ENCODE results near the gene ZNF565.
A peak's percentile ranks its signal among the peaks of the same experiment; 100 is the strongest.
"Not testable (repeated sequence)": the region's sequence is repeated elsewhere in the genome, so short reads cannot be mapped to it uniquely, and the experiment has no call there.

ZNF565 gene

DNA sequence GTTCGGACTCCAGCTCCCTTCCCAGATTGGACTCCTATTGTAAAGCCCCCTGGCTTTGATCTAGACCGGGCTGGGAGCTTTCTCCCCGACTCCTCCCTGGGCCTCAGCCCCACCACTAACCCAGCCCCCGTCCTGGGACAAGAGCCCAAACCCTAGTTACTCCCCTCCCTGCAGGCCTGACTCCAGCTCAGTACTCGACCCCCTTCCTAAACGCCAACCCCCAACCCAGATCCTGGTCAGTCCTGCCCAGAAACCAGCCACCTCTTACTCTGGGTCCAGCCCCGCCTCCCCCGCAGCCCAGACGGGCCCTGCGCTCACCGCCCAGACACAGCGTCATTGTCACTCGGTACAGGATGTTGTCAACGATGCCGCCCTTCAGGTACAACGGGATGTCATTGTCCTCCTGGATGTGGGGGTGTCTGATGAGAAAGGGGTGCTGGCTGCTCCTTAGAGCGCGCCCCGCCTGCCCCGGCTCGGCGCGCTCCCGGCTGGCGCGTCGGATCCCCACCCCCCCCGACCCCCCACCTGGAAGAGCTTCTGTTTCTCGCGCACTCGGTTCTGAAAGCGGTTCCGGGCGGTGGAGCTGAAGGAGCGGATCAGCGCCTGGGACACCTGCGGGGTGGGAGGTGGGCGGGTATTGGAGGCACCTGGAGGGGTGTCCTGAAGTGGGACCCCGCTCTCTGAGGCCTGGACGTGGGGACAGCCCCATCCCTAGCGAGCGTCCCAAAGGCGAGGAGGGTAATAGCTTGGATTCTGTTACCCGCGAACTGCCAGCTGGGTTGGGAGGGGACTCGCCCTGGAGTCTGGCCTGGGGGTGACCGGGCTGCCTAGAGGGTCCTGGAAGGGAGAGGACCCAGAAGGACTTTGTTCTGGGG lies 63.1 kb downstream of the ZNF565 start:
- DNase-seq (ENCODE audit: low read depth in 1 of 2, low spot score in 1 of 2), result no peak

DNA sequence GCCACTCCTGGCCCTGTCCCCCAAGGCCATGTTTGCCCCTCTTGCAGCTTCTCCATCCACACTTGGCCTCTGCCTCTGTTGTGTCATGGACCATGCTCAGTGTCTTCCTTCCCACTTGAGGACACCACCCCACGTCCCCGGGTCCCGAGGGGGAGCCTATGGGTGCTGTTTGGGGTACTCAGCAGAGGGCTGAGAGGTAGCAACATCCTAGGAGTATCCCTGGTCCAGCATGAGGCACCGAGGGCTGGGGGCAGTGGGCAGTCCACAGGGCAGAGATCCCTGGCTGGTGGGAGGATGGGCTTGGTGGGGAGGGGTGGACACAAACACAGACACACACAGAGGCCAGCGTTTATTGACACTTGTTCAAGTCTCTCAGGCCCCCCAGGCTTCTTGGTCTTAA lies 63.9 kb downstream of the ZNF565 start:
- no peak for DNase-seq (ENCODE audit: low read depth in 1 of 2, low spot score in 1 of 2)

DNA sequence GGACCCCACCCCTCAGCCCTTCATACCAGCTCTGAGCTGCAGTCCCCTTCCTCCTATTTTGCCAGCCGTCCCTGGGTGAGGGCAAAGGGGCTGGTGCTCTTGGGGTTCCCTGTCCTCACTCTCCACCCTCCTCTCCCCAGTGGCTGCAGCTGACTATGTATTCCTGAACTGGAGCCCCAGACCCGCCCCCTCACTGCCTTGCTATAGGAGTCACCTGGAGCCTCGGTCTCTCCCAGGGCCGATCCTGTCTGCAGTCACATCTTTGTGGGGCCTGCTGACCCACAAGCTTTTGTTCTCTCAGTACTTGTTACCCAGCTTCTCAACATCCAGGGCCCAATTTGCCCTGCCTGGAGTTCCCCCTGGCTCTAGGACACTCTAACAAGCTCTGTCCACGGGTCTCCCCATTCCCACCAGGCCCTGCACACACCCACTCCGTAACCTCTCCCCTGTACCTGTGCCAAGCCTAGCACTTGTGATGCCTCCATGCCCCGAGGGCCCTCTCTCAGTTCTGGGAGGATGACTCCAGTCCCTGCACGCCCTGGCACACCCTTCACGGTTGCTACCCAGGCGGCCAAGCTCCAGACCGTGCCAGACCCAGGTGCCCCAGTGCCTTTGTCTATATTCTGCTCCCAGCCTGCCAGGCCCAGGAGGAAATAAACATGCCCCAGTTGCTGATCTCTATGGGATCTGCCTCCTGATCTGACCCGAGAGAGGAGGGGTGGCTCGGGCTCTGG lies 64.6 kb downstream of the ZNF565 start:
- DNase-seq (ENCODE audit: low read depth in 1 of 2, low spot score in 1 of 2), result no peak

DNA sequence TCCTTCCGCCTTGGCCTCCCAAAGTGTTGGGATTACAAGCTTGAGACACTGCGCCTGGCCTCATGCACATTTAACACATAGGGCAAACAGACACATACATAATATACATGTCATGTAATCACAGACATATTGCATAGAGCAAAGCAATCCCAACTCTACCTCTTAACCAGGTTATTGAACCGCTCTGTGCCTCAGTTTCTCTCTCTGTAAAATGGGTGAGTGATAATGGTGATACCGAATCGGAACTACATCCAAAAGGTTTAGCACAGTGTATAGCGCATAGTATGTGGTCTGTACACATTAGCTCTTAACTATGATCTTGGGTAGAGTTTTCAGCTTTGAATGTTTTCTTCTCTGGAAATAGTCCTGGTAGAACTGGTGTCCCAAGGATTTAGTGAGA lies 69.8 kb downstream of the ZNF565 start:
- no peak for DNase-seq (ENCODE audit: low read depth in 1 of 2, low spot score in 1 of 2)

DNA sequence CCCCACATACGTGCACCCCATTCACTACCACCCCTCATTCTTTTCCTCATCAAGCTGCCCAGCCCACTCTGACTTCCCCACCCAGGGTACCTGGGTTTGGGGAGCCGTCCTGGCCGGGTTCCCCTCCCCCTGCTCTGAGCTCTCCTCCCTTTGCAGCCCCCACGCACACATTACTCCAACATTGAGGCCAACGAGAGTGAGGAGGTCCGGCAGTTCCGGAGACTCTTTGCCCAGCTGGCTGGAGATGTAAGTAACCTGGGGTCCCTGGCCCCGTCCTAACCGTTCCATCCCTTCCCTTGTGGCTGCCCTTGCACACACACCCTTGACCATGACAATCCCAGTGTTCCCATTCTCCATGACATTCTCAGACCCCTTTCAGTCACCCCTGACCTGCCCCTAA lies 72.0 kb downstream of the ZNF565 start:
- no peak for DNase-seq (ENCODE audit: low read depth in 1 of 2, low spot score in 1 of 2)

DNA sequence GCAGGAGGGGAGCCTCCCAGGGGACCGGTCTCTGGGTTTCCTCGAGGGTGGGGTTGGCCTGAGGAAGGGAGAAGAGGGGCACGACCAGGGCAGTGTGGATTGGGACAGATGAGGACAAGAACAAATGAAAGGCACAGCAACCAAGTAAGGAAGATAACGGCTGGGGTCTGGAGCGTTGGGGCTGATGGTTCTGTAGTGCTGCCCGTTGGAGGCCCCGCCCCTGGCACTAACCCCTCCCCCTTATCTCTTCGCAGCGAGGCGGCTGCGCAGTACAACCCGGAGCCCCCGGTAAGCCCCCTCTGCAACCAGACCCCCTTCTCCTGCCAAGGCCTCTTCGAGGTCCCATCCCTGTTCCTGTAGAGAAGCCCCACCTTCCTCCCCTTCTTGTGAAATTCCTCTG lies 72.4 kb downstream of the ZNF565 start:
- no peak for DNase-seq (ENCODE audit: low read depth in 1 of 2, low spot score in 1 of 2)

DNA sequence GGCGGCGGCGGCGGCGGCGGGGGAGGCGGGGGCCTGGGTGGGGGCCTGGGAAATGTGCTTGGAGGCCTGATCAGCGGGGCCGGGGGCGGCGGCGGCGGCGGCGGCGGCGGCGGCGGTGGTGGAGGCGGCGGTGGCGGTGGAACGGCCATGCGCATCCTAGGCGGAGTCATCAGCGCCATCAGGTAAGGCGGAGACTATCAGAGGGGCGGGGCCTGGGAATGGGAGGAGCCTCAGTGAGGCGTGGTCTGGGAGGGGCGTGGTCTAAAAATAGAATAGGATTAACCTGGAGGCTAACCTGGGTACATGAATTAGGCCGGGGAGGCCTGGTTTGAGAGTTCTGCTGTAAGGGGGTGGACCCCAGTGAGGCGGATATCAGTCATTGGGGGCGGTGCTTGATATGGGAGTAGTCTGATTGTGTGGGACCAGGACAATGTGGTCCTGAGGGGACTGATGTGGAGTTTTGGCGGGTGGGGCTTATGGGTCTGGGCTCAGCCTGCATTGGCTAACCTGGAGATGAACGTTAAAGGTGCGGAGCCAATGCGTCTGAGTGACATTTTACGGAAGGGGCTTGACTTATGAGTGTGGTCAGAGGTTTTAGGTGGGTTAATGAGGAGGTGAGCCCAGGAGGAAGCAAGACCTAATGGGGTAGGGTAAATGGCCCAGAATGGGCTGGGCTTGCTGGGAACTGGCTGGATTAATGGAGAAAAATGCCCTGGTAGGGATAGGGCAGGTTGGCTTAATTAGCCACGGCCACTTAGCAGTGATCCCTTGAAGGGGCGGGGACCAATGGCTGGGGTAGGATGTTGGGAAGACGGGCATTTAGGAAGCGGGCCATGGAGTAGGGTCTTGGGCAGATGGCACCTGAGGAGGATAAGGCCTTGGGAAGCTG lies 73.2 kb downstream of the ZNF565 start:
- DNase-seq (ENCODE audit: low read depth in 1 of 2, low spot score in 1 of 2), result peak; percentile 82 to 83

DNA sequence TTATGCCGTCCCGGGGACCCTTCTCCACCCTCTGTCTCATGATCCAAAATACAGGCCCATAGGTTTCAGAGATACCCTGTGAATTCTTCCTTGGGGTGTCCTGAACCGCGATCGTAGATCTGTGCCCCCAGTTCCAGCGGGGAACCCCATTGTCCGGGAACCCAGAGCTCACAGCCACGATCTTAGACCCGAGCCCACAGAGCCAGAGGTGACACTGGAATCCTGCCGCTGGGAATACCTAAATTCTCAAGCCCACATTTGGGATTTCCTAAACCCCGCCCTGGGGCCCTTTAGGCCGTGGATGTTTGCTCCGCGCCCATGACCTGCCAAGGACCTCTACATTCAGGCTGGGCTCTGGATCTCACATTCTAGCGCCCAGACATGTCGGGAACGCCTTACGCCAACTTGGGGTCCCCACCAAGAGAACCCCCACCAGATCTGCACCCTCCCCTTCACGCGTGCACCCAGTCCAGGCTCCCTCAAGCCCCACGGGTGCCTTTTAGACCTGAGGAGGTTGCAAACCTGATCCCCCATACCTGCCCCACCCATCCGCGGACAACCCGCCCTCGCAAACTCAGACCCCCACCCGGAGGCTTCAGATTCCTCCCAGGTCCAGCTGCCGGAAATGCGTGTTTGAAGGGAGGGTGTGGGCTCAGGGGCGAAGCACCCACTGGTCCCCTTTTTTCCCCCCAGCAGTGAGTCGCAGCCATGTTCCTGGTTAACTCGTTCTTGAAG lies 74.0 kb downstream of the ZNF565 start:
- DNase-seq (ENCODE audit: low read depth in 1 of 2, low spot score in 1 of 2), result no peak

DNA sequence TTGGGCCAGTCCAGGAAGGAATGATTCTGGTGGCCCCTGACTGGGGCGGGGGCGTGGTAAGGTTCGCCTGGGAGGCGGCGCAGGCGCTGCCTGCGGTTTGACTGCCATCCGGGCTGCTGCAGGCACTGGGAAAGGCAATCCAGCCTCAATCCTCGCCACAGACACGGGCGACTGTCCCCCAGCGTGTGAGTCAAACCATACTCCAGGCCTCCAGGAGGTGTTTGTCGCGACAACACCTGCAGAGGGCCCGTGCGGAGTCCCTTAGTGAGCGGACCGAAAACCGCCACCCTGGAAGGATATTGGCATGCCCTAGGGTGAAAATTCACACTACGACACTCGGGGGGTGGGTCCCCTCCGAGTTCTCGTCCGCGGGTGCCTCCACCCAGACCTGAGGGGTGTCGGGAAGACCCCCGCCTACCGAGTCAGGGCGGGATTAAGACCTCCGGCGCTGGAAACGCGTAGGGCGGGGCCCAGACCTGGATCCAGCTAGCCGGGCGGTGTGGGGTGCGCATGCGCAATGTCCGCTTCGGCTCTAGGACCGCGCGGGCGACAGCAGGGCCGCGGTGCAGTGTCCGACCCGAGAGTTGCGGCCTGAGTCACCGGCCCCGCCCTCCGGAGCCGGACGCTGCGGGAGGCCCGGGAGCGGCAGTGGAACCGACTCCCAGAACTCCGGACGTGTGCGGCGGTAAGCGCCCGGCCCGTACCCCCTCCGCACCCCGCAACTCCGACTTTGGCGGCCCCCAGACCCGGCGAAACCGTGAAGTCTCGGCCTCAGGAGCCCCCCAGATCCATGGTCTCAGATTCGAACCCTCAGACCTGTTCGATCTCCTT lies 74.8 kb downstream of the ZNF565 start, which contains the start of gene CAPNS1:
Gene CAPNS1 (plus strand): TSS at position 594 of the 831 bp plus-strand sequence. CDS start 946 bp downstream, outside the sequence.
- DNase-seq (ENCODE audit: low read depth in 1 of 2, low spot score in 1 of 2), result peak; percentile 78 to 85

DNA sequence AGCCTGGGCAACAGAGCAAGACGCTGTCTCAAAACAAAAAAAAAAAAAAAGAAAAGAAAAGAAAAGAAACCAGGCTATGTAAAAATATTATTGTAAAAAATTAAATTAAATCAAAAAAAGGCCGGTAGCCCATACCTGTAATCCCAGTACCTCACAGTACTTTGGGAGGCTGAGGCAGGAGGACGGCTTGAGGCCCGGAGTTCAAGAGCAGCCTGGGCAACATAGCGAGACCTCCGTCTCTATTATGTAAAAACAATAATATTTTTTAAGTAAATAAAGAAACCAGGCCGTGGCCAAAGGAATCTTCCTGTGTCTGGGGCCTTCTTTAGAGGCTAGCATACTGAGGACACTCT lies 75.4 kb downstream of the ZNF565 start:
- no peak for DNase-seq (ENCODE audit: low read depth in 1 of 2, low spot score in 1 of 2)

DNA sequence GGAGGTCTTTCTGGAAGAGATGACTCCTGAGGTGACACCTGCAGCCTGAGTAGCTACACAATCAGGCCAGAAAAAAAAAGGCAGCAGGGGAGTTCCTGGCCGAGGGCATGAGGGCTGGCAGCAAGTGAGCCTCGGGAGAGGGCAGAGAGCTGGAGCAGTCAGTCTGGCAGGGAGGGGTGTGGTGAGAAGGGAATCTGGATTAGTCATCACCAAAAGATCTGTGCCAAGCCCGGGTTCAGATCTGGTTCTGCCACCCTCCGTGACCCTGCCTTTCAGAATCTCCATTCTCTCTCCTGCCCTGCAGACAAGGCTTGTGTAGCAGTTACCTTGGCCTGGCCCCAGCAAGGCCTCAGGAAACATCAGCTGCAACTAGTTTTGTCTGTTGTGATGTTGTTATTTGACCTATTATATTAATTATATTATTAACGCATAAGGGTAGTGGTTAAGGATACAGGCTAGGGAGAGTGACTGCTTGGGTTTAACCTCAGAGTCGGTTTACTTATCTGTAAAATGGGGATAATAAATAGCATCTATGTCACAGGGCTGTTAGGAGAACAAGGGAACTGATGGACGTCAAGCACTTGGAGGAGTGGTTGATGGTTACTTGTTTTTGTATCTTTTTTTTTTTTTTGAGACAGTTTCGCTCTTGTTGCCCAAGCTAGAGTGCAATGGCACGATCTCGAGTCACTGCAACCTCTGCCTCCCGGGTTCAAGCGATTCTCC lies 77.3 kb downstream of the ZNF565 start:
- DNase-seq (ENCODE audit: low read depth in 1 of 2, low spot score in 1 of 2), result no peak

DNA sequence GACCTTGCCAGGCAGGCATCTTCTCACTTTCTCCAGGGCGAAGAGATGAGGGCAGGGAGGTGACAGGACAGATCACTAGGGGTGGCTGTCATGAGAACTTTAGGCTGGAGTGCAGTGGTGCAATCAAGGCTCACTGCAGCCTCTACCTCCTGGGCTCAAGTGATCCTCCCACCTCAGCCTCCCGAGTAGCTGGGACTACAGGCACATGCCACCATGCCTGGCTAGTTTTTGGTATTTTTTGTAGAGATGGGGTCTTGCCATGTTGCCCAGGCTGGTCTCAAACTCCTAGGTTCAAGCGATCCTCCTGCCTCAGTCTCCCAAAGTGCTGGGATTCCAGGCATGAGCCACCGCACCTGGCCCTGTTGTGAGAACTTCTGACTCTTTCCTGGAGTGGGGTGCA lies 79.6 kb downstream of the ZNF565 start:
- not testable (repeated sequence) for DNase-seq (ENCODE audit: low read depth in 1 of 2, low spot score in 1 of 2)
